Epidermal melanocyte (primary cell): ENCODE measurements around the gene PKP2.
"Not testable (repeated sequence)": the region's sequence is repeated elsewhere in the genome, so short reads cannot be mapped to it uniquely, and the experiment has no call there.

Experiments
- DNase-seq: peaks from one replicate; pipeline ENCODE4 v3.0.0; 2011; ENCODE audit warnings: low spot score; ENCODE audit not compliant: insufficient read length

Gene PKP2

GRCh38 chr12:32864731-32865130 lies 31.8 kb downstream of the PKP2 start:
- no peak for DNase-seq

- DNase-seq = no peak
Measured at GRCh38 chr12:32863128-32863527, 33.4 kb downstream of the PKP2 start.

GRCh38 chr12:32861658-32862057 lies 34.9 kb downstream of the PKP2 start:
- DNase-seq = not testable (repeated sequence)

GRCh38 chr12:32860192-32860591 lies 36.4 kb downstream of the PKP2 start:
- no peak for DNase-seq

- DNase-seq = no peak
Measured at GRCh38 chr12:32859389-32859788, 37.2 kb downstream of the PKP2 start.

GRCh38 chr12:32854716-32855115 lies 41.9 kb downstream of the PKP2 start:
- no peak for DNase-seq

- no peak for DNase-seq
Measured at GRCh38 chr12:32854097-32854496, 42.5 kb downstream of the PKP2 start.

GRCh38 chr12:32847287-32847686 lies 49.3 kb downstream of the PKP2 start:
- no peak for DNase-seq

- no peak for DNase-seq
Measured at GRCh38 chr12:32846053-32846452, 50.5 kb downstream of the PKP2 start.

- no peak for DNase-seq
Measured at GRCh38 chr12:32843528-32844095, 53.0 kb downstream of the PKP2 start.

- DNase-seq = no peak
Measured at GRCh38 chr12:32841061-32841460, 55.5 kb downstream of the PKP2 start.

- no peak for DNase-seq
Measured at GRCh38 chr12:32839828-32840227, 56.7 kb downstream of the PKP2 start.

GRCh38 chr12:32837974-32838373 lies 58.6 kb downstream of the PKP2 start:
- DNase-seq = no peak

GRCh38 chr12:32836710-32837109 lies 59.9 kb downstream of the PKP2 start:
- DNase-seq = no peak

GRCh38 chr12:32834122-32834521 lies 62.5 kb downstream of the PKP2 start:
- no peak for DNase-seq

GRCh38 chr12:32828552-32828951 lies 68.0 kb downstream of the PKP2 start:
- DNase-seq = no peak

GRCh38 chr12:32828120-32828519 lies 68.5 kb downstream of the PKP2 start:
- no peak for DNase-seq

- no peak for DNase-seq
Measured at GRCh38 chr12:32826807-32827412, 69.7 kb downstream of the PKP2 start.

- DNase-seq = no peak
Measured at GRCh38 chr12:32824596-32824995, 72.0 kb downstream of the PKP2 start.

GRCh38 chr12:32822344-32822743 lies 74.2 kb downstream of the PKP2 start:
- DNase-seq = no peak

GRCh38 chr12:32821710-32822109 lies 74.9 kb downstream of the PKP2 start:
- DNase-seq = no peak

- DNase-seq = no peak
Measured at GRCh38 chr12:32821293-32821692, 75.3 kb downstream of the PKP2 start.

GRCh38 chr12:32820376-32820931 lies 76.1 kb downstream of the PKP2 start:
- no peak for DNase-seq
